ENCODE data around the gene AFP. TPM values are rescaled to one million over a fixed set of nuclear protein-coding genes. Genes with fewer than 3 reads are reported as not detected.

AFP gene
- total and polyA plus RNA-seq, 2 of the 13 experiments (the other 11 are each of a cell fraction or from before 2014, with no cell fraction given): 9,434 to 13,105 TPM

DNA sequence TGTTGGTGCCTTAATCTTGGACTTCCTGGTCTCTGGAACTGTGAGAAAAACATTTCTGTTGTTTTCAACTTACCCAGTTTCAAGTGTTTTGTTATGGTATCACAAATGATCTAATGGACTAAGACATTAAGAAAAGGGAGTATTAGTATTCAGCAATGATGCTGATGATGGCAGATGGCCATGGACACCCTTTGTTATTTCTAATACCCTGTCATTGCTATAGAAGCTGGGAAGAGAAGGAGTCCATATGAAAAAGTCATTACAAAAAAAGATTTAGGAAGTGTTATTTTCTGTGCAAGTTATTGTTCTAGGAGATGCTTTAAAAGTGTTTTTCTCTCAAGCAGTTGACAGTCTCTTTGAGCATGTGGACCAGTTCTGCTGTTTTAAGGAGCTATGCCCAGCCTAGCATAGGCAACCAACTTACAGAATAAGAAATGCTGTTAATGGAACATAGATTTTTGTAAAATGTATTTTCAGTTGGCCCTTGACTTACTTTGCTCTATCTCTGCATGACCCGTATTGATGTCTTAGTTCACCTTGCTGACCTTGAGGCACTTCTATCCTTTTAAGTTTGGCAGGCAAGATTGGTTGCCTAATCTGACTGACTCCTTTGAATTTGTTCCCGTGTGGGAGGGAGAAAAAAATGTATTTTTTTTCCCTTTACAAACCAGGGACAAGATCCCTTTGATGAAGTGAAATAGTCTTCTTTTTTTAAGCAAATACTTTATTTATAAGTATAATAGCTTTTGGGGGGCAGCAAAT, 6.0 kb upstream of the AFP start (continued):
- no peak for TF ChIP-seq MAFF (IDR thresholded peaks at IDR 0.05; ENCODE audit: low read depth, low read length)
- no peak for TF ChIP-seq RNF2 (conservative IDR thresholded peaks at IDR 0.05; ENCODE audit: low read depth)
- TF ChIP-seq CHCHD3 (CRISPR knock-in tag; IDR thresholded peaks at IDR 0.05): no peak
- no peak for TF ChIP-seq NFYC (CRISPR knock-in tag; IDR thresholded peaks at IDR 0.05)
- 0 out of 2 replicates have a peak, but pooled peaks have one; percentile 58 for TF ChIP-seq BRD4 (CRISPR knock-in tag; IDR thresholded peaks at IDR 0.05)
- no peak for TF ChIP-seq ZNF33A (CRISPR knock-in tag; IDR thresholded peaks at IDR 0.05; ENCODE audit: borderline replicate concordance)
- no peak for TF ChIP-seq NR3C1 (CRISPR knock-in tag; IDR thresholded peaks at IDR 0.05)
- TF ChIP-seq, protein P1, sequence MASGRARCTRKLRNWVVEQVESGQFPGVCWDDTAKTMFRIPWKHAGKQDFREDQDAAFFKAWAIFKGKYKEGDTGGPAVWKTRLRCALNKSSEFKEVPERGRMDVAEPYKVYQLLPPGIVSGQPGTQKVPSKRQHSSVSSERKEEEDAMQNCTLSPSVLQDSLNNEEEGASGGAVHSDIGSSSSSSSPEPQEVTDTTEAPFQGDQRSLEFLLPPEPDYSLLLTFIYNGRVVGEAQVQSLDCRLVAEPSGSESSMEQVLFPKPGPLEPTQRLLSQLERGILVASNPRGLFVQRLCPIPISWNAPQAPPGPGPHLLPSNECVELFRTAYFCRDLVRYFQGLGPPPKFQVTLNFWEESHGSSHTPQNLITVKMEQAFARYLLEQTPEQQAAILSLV (CRISPR knock-in tag; IDR thresholded peaks at IDR 0.05; ENCODE audit: borderline replicate concordance): no peak
- TF ChIP-seq TBX3 (IDR thresholded peaks at IDR 0.05; ENCODE audit: borderline replicate concordance): no peak
- TF ChIP-seq, protein P2, sequence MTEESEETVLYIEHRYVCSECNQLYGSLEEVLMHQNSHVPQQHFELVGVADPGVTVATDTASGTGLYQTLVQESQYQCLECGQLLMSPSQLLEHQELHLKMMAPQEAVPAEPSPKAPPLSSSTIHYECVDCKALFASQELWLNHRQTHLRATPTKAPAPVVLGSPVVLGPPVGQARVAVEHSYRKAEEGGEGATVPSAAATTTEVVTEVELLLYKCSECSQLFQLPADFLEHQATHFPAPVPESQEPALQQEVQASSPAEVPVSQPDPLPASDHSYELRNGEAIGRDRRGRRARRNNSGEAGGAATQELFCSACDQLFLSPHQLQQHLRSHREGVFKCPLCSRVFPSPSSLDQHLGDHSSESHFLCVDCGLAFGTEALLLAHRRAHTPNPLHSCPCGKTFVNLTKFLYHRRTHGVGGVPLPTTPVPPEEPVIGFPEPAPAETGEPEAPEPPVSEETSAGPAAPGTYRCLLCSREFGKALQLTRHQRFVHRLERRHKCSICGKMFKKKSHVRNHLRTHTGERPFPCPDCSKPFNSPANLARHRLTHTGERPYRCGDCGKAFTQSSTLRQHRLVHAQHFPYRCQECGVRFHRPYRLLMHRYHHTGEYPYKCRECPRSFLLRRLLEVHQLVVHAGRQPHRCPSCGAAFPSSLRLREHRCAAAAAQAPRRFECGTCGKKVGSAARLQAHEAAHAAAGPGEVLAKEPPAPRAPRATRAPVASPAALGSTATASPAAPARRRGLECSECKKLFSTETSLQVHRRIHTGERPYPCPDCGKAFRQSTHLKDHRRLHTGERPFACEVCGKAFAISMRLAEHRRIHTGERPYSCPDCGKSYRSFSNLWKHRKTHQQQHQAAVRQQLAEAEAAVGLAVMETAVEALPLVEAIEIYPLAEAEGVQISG (CRISPR knock-in tag; IDR thresholded peaks at IDR 0.05): no peak
- TF ChIP-seq, protein P3, sequence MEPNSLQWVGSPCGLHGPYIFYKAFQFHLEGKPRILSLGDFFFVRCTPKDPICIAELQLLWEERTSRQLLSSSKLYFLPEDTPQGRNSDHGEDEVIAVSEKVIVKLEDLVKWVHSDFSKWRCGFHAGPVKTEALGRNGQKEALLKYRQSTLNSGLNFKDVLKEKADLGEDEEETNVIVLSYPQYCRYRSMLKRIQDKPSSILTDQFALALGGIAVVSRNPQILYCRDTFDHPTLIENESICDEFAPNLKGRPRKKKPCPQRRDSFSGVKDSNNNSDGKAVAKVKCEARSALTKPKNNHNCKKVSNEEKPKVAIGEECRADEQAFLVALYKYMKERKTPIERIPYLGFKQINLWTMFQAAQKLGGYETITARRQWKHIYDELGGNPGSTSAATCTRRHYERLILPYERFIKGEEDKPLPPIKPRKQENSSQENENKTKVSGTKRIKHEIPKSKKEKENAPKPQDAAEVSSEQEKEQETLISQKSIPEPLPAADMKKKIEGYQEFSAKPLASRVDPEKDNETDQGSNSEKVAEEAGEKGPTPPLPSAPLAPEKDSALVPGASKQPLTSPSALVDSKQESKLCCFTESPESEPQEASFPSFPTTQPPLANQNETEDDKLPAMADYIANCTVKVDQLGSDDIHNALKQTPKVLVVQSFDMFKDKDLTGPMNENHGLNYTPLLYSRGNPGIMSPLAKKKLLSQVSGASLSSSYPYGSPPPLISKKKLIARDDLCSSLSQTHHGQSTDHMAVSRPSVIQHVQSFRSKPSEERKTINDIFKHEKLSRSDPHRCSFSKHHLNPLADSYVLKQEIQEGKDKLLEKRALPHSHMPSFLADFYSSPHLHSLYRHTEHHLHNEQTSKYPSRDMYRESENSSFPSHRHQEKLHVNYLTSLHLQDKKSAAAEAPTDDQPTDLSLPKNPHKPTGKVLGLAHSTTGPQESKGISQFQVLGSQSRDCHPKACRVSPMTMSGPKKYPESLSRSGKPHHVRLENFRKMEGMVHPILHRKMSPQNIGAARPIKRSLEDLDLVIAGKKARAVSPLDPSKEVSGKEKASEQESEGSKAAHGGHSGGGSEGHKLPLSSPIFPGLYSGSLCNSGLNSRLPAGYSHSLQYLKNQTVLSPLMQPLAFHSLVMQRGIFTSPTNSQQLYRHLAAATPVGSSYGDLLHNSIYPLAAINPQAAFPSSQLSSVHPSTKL (CRISPR knock-in tag; IDR thresholded peaks at IDR 0.05): peak; percentile 93
- peak; percentile 67; the same call in 1 of the 2 replicates for TF ChIP-seq PITX1 (CRISPR knock-in tag; IDR thresholded peaks at IDR 0.05)
- TF ChIP-seq, protein P4, sequence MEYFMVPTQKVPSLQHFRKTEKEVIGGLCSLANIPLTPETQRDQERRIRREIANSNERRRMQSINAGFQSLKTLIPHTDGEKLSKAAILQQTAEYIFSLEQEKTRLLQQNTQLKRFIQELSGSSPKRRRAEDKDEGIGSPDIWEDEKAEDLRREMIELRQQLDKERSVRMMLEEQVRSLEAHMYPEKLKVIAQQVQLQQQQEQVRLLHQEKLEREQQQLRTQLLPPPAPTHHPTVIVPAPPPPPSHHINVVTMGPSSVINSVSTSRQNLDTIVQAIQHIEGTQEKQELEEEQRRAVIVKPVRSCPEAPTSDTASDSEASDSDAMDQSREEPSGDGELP (IDR thresholded peaks at IDR 0.05; ENCODE audit: borderline replicate concordance, low read depth): 0 out of 2 replicates have a peak, but pooled peaks have one; percentile 22
- peak; percentile 84; the same call in 1 of the 2 replicates for TF ChIP-seq SALL1 (CRISPR knock-in tag; IDR thresholded peaks at IDR 0.05)
- TF ChIP-seq HNF4G (IDR thresholded peaks at IDR 0.05; ENCODE audit: borderline replicate concordance, low read depth, low read length): peak; percentile 51; the same call in 1 of the 2 replicates
- TF ChIP-seq HNF4G (CRISPR knock-in tag; IDR thresholded peaks at IDR 0.05; ENCODE audit: borderline replicate concordance, low read depth): no peak
- 0 out of 2 replicates have a peak, but pooled peaks have one; percentile 12 for TF ChIP-seq HOXA5 (CRISPR knock-in tag; IDR thresholded peaks at IDR 0.05)
- TF ChIP-seq, protein P5, sequence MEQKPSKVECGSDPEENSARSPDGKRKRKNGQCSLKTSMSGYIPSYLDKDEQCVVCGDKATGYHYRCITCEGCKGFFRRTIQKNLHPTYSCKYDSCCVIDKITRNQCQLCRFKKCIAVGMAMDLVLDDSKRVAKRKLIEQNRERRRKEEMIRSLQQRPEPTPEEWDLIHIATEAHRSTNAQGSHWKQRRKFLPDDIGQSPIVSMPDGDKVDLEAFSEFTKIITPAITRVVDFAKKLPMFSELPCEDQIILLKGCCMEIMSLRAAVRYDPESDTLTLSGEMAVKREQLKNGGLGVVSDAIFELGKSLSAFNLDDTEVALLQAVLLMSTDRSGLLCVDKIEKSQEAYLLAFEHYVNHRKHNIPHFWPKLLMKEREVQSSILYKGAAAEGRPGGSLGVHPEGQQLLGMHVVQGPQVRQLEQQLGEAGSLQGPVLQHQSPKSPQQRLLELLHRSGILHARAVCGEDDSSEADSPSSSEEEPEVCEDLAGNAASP (CRISPR knock-in tag; IDR thresholded peaks at IDR 0.05; ENCODE audit: borderline replicate concordance): peak; percentile 69; the same call in 1 of the 2 replicates
- TF ChIP-seq TSC22D2 (CRISPR knock-in tag; IDR thresholded peaks at IDR 0.05; ENCODE audit: borderline replicate concordance): no peak
